Measurements from ENCODE around the gene SLC35D1.

The SLC35D1 gene

DNA sequence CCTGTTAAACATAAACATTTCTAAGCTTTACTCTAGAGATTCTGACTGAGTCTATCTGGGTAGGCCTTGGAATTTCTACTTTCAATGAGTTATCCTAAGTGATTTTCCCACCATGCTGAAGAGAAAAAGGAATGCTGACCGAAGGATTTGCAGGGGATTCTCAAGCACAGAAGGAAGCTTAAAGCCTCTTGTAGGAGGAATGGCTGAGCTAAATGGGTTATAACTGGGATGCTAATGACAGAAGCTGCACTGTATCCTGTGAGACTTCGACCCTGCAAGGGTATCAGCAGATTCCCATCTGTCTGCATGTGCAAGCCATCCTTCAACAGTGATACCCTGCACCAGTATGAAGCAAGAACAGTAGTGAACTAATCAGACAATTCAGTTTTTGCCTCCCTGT, 35.4 kb downstream of the SLC35D1 start:
- TF ChIP-seq FOXP2 (optimal IDR thresholded peaks at IDR 0.05; ENCODE audit: borderline replicate concordance, extremely low read depth, extremely low read length, insufficient read depth) (no peak), SIN3A (IDR thresholded peaks at IDR 0.05; ENCODE audit: borderline replicate concordance, insufficient read depth, low read length) (no peak), TAF1 (IDR thresholded peaks at IDR 0.05; ENCODE audit: borderline replicate concordance, insufficient read depth, low read length) (no peak), POLR2AphosphoS5 (IDR thresholded peaks at IDR 0.05; ENCODE audit: low read depth, low read length) (no peak)
- TF ChIP-seq, protein P1, sequence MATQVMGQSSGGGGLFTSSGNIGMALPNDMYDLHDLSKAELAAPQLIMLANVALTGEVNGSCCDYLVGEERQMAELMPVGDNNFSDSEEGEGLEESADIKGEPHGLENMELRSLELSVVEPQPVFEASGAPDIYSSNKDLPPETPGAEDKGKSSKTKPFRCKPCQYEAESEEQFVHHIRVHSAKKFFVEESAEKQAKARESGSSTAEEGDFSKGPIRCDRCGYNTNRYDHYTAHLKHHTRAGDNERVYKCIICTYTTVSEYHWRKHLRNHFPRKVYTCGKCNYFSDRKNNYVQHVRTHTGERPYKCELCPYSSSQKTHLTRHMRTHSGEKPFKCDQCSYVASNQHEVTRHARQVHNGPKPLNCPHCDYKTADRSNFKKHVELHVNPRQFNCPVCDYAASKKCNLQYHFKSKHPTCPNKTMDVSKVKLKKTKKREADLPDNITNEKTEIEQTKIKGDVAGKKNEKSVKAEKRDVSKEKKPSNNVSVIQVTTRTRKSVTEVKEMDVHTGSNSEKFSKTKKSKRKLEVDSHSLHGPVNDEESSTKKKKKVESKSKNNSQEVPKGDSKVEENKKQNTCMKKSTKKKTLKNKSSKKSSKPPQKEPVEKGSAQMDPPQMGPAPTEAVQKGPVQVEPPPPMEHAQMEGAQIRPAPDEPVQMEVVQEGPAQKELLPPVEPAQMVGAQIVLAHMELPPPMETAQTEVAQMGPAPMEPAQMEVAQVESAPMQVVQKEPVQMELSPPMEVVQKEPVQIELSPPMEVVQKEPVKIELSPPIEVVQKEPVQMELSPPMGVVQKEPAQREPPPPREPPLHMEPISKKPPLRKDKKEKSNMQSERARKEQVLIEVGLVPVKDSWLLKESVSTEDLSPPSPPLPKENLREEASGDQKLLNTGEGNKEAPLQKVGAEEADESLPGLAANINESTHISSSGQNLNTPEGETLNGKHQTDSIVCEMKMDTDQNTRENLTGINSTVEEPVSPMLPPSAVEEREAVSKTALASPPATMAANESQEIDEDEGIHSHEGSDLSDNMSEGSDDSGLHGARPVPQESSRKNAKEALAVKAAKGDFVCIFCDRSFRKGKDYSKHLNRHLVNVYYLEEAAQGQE (IDR thresholded peaks at IDR 0.05; ENCODE audit: insufficient read depth in 1 of 2, low read depth in 2 of 2, low read length in 2 of 2) = no peak

DNA sequence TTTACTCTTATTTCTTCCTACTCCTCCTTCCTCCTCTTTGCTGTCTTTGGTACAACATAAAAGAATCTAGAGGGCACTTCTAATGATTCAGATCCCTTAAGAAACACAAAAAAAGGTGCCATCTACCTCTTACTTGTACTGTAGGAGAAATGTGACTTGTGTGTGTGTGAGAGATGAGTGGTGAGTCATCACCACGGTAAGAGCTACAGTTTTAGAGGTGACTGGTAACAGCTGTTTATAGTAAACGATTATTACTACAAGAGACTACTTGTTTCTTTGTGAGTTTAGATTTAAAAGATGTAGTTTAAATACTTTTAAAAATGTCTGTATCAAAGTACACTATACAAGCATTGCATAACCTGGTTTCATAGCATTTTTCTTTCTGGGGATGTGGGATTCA, 40.4 kb downstream of the SLC35D1 start:
- no peak for TF ChIP-seq SIN3A (IDR thresholded peaks at IDR 0.05; ENCODE audit: borderline replicate concordance, insufficient read depth, low read length)

DNA sequence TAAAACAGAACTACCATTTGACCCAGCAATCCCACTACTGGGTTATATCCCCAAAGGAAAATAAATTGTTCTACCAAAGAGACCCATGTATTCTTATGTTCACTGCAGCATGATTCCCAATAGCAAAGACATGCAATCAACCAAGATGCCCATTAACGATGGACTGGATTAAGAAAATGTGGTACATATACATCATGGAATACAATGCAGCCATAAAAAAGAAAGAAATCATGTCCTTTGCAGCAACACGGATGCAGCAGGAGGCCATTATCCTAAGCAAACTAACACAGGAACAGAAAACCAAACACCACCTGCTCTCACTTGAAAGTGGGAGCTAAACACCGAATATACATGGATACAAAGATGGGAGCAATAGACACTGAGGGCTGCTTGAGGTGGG, 44.2 kb downstream of the SLC35D1 start:
- TF ChIP-seq FOXP2 (optimal IDR thresholded peaks at IDR 0.05; ENCODE audit: borderline replicate concordance, extremely low read depth, extremely low read length, insufficient read depth) (no peak), POLR2AphosphoS5 (IDR thresholded peaks at IDR 0.05; ENCODE audit: low read depth, low read length) (no peak), TAF1 (IDR thresholded peaks at IDR 0.05; ENCODE audit: borderline replicate concordance, insufficient read depth, low read length) (no peak)
- TF ChIP-seq, protein P1 (IDR thresholded peaks at IDR 0.05; ENCODE audit: insufficient read depth in 1 of 2, low read depth in 2 of 2, low read length in 2 of 2) = no peak

DNA sequence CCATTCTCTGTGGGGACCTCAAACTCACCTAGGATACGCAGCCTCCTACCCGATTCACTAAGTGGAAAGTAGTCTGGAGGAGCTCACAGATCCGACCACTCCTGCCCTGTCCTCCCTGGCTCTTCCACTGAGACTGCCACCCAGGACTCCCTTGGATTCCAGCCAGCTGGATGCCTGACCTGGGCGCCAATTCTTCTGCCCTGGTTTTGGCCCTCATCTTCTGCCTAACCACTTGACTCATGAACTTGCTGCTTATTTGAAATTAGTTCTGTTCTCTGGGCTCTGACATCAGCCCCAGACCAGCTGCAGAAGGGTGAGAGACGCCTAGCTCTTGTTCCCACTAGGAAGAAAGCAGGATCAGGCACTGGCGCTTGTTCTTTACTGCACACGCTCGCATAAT, 48.9 kb downstream of the SLC35D1 start:
- TF ChIP-seq, protein P1 (IDR thresholded peaks at IDR 0.05; ENCODE audit: insufficient read depth in 1 of 2, low read depth in 2 of 2, low read length in 2 of 2) = no peak
- no peak for TF ChIP-seq FOXP2 (optimal IDR thresholded peaks at IDR 0.05; ENCODE audit: borderline replicate concordance, extremely low read depth, extremely low read length, insufficient read depth)
- TF ChIP-seq TAF1 (IDR thresholded peaks at IDR 0.05; ENCODE audit: borderline replicate concordance, insufficient read depth, low read length) = no peak
- TF ChIP-seq SIN3A (IDR thresholded peaks at IDR 0.05; ENCODE audit: borderline replicate concordance, insufficient read depth, low read length) = no peak
- TF ChIP-seq POLR2AphosphoS5 (IDR thresholded peaks at IDR 0.05; ENCODE audit: low read depth, low read length) = no peak

DNA sequence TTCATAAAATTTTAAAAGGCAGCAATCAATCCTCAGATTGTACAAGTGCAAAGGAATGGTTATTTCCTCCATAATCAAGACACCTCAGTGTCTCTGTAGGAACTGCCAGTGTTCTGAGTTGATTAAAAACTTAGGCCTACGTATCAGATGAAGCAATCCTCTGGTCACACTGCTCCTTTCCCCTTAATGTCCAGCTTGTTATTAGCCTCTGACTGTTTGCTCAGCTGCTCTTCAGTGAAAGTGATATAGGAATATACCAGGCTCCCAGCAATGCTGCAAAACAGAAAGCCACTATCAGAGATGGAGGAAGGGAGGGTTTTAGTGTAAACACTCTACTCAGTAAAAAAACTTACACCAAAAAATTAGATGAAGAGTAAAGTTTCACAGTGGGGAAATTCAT, 49.8 kb downstream of the SLC35D1 start:
- TF ChIP-seq SIN3A (IDR thresholded peaks at IDR 0.05; ENCODE audit: borderline replicate concordance, insufficient read depth, low read length) (no peak), POLR2AphosphoS5 (IDR thresholded peaks at IDR 0.05; ENCODE audit: low read depth, low read length) (no peak), FOXP2 (optimal IDR thresholded peaks at IDR 0.05; ENCODE audit: borderline replicate concordance, extremely low read depth, extremely low read length, insufficient read depth) (no peak), TAF1 (IDR thresholded peaks at IDR 0.05; ENCODE audit: borderline replicate concordance, insufficient read depth, low read length) (no peak)
- TF ChIP-seq, protein P1 (IDR thresholded peaks at IDR 0.05; ENCODE audit: insufficient read depth in 1 of 2, low read depth in 2 of 2, low read length in 2 of 2) = no peak

Data from PFSK-1 (cell line).